ENCODE measurements around the gene CPAMD8.

GRCh38 chr19:17074634-17075034 is 48.0 kb upstream of the CPAMD8 start:
- no peak for TF ChIP-seq CTCF (IDR thresholded peaks at IDR 0.05)
- no peak for TF ChIP-seq POLR2A (IDR thresholded peaks at IDR 0.05)

Measured in heart left ventricle (tissue), 13 donors.